ENCODE measurements around the gene KCTD18. TPM values are rescaled to one million over a fixed set of nuclear protein-coding genes. Genes with fewer than 3 reads are reported as not detected.

Gene KCTD18
- polyA plus RNA-seq, 1 donor (not counting 4 experiments of a cell fraction or from before 2014, with no cell fraction given) = 10.9 TPM

DNA sequence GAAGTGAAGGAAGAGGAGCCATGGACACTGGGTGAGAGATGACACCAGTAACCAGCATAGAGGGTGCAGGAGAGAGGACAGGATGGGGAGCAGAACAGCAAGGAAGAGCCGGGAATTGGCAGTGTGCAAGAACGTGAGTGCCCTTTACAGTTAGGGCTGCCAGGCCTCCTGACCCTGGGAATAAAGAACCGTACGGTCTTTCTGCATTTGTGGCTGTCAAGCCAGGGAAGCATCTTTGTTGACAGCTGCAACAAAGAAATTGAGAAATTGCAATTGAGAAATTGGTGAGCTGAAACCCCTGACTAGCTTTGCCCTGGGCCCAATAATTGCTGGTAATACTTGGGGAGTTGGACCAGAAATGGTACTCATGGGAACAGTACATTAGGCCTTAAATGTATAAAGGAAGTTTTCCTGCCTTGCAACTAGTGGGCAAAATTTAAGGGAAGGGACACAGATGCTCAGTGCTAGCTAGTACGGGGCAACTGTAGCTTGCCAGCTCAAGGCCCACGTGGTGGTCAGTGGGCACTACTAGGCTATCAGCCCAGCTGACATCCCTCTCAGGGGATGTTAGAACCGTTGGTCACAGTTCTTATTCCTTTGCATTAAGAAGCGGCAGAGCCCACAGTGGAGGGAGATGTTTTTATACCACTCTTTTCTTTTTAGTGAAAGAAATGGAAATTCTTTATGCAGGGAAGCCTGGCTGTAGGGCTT, 56.6 kb downstream of the KCTD18 start:
- Histone ChIP-seq H3K4me2 (ENCODE audit: control insufficient read depth, extremely low read depth, insufficient read depth, low read depth, low read length) (no peak overlapping the region), H3K9me1 (ENCODE audit: control insufficient read depth, extremely low read depth, insufficient read depth, low read length) (no peaks in the 10 kb centered on the region), H3K27ac (ENCODE audit: control insufficient read depth, insufficient read depth, low read length) (no peak overlapping the region), H3K79me2 (ENCODE audit: control insufficient read depth, insufficient read depth, low read length) (no peaks in the 10 kb centered on the region), H3K9ac (ENCODE audit: control insufficient read depth, extremely low read depth, insufficient read depth, low read length) (no peak overlapping the region), H4K20me1 (ENCODE audit: control insufficient read depth, extremely low read depth, insufficient read depth, low read length) (no peaks in the 10 kb centered on the region), H3K27me3 (ENCODE audit: control insufficient read depth, extremely low read depth, insufficient read depth, low read length) (no peaks in the 10 kb centered on the region), H3K36me3 (ENCODE audit: control insufficient read depth in 2 of 2, extremely low read depth in 1 of 2, insufficient read depth in 2 of 2, low read length in 2 of 2) (peaks cover 6 to 8% of the 10 kb centered on the region in 2 experiments), H3K9me3 (ENCODE audit: control insufficient read depth, low read depth, low read length) (no peaks in the 10 kb centered on the region), H3K4me3 (ENCODE audit: control insufficient read depth in 2 of 3, extremely low read depth in 1 of 3, insufficient read depth in 2 of 3, low read depth in 1 of 3, low read length in 3 of 3) (no peak overlapping the region), H3K4me1 (ENCODE audit: control insufficient read depth, extremely low read depth, insufficient read depth, low read length) (peaks cover 3% of the 10 kb centered on the region), H2AFZ (ENCODE audit: control insufficient read depth, low read length) (no peak overlapping the region)
- DNase-seq (ENCODE audit: low read depth, low spot score) = no peak
- dilution Hi-C loops (cut with MboI; ENCODE audit: extremely low pct_ligation_motif_present, low sequenced_read_pairs) = no loop called here
- no peak for FAIRE-seq
- TF ChIP-seq CTCF (optimal IDR thresholded peaks at IDR 0.05 in 1 of 3, IDR thresholded peaks at IDR 0.05 in 1 of 3, conservative IDR thresholded peaks at IDR 0.05 in 1 of 3; ENCODE audit: extremely low read depth in 1 of 3, insufficient read depth in 2 of 3, low read length in 3 of 3) = no peak
- TF ChIP-seq EZH2 (IDR thresholded peaks at IDR 0.05; ENCODE audit: low read length) = no peak

GRCh38 chr2:200452377-200452776, 57.5 kb downstream of the KCTD18 start:
- Histone ChIP-seq H3K9ac (ENCODE audit: control insufficient read depth, extremely low read depth, insufficient read depth, low read length) (no peak overlapping the region), H3K27me3 (ENCODE audit: control insufficient read depth, extremely low read depth, insufficient read depth, low read length) (no peaks in the 10 kb centered on the region), H4K20me1 (ENCODE audit: control insufficient read depth, extremely low read depth, insufficient read depth, low read length) (no peaks in the 10 kb centered on the region), H3K4me1 (ENCODE audit: control insufficient read depth, extremely low read depth, insufficient read depth, low read length) (peaks cover 3% of the 10 kb centered on the region), H3K4me2 (ENCODE audit: control insufficient read depth, extremely low read depth, insufficient read depth, low read depth, low read length) (no peak overlapping the region), H3K9me3 (ENCODE audit: control insufficient read depth, low read depth, low read length) (no peaks in the 10 kb centered on the region), H3K79me2 (ENCODE audit: control insufficient read depth, insufficient read depth, low read length) (no peaks in the 10 kb centered on the region), H2AFZ (ENCODE audit: control insufficient read depth, low read length) (no peak overlapping the region), H3K27ac (ENCODE audit: control insufficient read depth, insufficient read depth, low read length) (no peak overlapping the region), H3K4me3 (ENCODE audit: control insufficient read depth in 2 of 3, extremely low read depth in 1 of 3, insufficient read depth in 2 of 3, low read depth in 1 of 3, low read length in 3 of 3) (no peak overlapping the region), H3K9me1 (ENCODE audit: control insufficient read depth, extremely low read depth, insufficient read depth, low read length) (no peaks in the 10 kb centered on the region), H3K36me3 (ENCODE audit: control insufficient read depth in 2 of 2, extremely low read depth in 1 of 2, insufficient read depth in 2 of 2, low read length in 2 of 2) (peaks cover 5 to 8% of the 10 kb centered on the region in 2 experiments)
- FAIRE-seq = no peak
- DNase-seq (ENCODE audit: low read depth, low spot score) = no peak
- dilution Hi-C loops (cut with MboI; ENCODE audit: extremely low pct_ligation_motif_present, low sequenced_read_pairs) = no loop called here
- no peak for TF ChIP-seq CTCF (optimal IDR thresholded peaks at IDR 0.05 in 1 of 3, IDR thresholded peaks at IDR 0.05 in 1 of 3, conservative IDR thresholded peaks at IDR 0.05 in 1 of 3; ENCODE audit: extremely low read depth in 1 of 3, insufficient read depth in 2 of 3, low read length in 3 of 3)
- no peak for TF ChIP-seq EZH2 (IDR thresholded peaks at IDR 0.05; ENCODE audit: low read length)

Measured in keratinocyte (primary cell).